ENCODE measurements around the gene RAMACL. TPM values are rescaled to one million over a fixed set of nuclear protein-coding genes. Genes with fewer than 3 reads are reported as not detected.

Gene RAMACL
- total RNA-seq, 4 donors from 2014 or later = 3.7 to 13.4 (median 9.0) TPM

GRCh38 chr6:166604911-166605310 is 18.4 kb upstream of the RAMACL start:
- H3K36me3 ChIP-seq = no peaks in the 10 kb centered on the region
- no peak for TF ChIP-seq POLR2A (IDR thresholded peaks at IDR 0.05)
- TF ChIP-seq, protein P1, sequence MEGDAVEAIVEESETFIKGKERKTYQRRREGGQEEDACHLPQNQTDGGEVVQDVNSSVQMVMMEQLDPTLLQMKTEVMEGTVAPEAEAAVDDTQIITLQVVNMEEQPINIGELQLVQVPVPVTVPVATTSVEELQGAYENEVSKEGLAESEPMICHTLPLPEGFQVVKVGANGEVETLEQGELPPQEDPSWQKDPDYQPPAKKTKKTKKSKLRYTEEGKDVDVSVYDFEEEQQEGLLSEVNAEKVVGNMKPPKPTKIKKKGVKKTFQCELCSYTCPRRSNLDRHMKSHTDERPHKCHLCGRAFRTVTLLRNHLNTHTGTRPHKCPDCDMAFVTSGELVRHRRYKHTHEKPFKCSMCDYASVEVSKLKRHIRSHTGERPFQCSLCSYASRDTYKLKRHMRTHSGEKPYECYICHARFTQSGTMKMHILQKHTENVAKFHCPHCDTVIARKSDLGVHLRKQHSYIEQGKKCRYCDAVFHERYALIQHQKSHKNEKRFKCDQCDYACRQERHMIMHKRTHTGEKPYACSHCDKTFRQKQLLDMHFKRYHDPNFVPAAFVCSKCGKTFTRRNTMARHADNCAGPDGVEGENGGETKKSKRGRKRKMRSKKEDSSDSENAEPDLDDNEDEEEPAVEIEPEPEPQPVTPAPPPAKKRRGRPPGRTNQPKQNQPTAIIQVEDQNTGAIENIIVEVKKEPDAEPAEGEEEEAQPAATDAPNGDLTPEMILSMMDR (IDR thresholded peaks at IDR 0.05) = no peak
- H3K27ac ChIP-seq = no peak overlapping the region
- 93% methylated on average over 6 of the region's 6 CpGs for WGBS, 2 donors
- H3K4me1 ChIP-seq = peaks cover 0 to 3% of the 10 kb centered on the region in 2 donors
- H3K4me3 ChIP-seq (replicated peaks in 1 of 3) = no peak overlapping the region
- no peaks in the 10 kb centered on the region for H3K27me3 ChIP-seq
- DNase-seq = no peak
- intact Hi-C loops (cut with DNase I) = no loop called here
- no peaks in the 10 kb centered on the region for H3K9me3 ChIP-seq

DNA sequence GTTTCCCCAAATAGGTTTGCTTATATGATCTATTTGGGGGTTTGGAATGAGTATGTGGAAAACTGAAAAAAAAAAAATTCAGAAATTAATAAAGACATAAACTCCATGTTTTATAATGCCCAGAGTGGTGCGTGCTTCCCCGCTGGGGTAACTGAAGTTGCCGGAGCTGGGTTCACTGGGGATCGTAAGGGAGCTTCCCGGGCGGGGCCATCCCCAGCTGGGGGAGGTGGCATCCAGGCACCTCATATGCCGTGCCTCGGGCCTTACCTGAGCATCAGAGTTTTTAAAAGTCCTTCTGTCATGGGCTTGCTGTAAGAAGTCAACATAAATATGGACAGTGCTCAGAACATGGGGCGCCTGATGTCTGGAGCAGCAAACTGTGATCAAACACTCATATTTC is 17.9 kb upstream of the RAMACL start:
- TF ChIP-seq, protein P1 (IDR thresholded peaks at IDR 0.05) = no peak
- TF ChIP-seq POLR2A (IDR thresholded peaks at IDR 0.05) = no peak
- H3K4me1 ChIP-seq = peaks cover 4 to 9% of the 10 kb centered on the region in 2 donors
- no peak overlapping the region for H3K27ac ChIP-seq
- no peaks in the 10 kb centered on the region for H3K36me3 ChIP-seq
- H3K27me3 ChIP-seq = no peaks in the 10 kb centered on the region
- H3K4me3 ChIP-seq (replicated peaks in 1 of 3) = no peak overlapping the region
- intact Hi-C loops (cut with DNase I) = no loop called here
- H3K9me3 ChIP-seq = no peaks in the 10 kb centered on the region
- no peak for DNase-seq
- WGBS, 2 donors = 95 to 96% methylated on average over 9 of the region's 9 CpGs

DNA sequence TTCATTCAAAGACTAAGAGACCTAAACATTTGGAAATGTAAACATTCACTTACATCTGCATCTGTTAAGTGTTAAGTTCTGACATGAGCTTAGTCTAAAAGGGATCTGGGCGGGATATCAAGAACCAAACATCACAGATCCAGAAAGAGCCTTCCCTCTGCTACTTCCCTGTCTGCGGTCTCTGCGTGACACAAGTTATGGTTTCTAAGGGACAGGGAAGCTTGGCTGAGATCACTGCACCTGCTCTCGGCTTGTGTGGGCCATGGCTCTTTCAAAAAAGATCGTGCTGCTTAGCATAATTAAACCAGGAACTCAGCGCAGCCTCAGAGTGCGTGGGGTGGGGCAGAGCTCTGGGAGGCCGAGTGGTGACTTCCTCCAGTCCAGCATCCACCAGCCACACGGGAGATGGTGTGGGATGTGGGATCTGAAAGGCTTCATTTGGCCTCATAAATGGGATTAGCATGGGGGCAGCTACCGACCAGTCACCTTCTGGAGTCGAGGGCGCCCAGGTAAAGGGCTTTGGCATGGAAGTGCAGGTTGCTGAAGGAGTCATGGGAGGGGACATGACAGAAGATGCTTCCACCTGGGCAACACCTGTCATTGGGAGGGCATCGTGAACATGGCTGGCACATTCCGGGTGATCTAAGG is 16.7 kb upstream of the RAMACL start:
- peaks cover 13 to 20% of the 10 kb centered on the region in 2 donors for H3K4me1 ChIP-seq
- DNase-seq = no peak
- no peak for TF ChIP-seq POLR2A (IDR thresholded peaks at IDR 0.05)
- TF ChIP-seq, protein P1 (IDR thresholded peaks at IDR 0.05) = no peak
- WGBS, 2 donors = 89 to 91% methylated on average over 11 to 14 of the region's 14 CpGs
- H3K36me3 ChIP-seq = no peaks in the 10 kb centered on the region
- intact Hi-C loops (cut with DNase I) = no loop called here
- H3K27me3 ChIP-seq = no peaks in the 10 kb centered on the region
- H3K27ac ChIP-seq = no peak overlapping the region
- H3K9me3 ChIP-seq = no peaks in the 10 kb centered on the region
- no peak overlapping the region for H3K4me3 ChIP-seq (replicated peaks in 1 of 3)

DNA sequence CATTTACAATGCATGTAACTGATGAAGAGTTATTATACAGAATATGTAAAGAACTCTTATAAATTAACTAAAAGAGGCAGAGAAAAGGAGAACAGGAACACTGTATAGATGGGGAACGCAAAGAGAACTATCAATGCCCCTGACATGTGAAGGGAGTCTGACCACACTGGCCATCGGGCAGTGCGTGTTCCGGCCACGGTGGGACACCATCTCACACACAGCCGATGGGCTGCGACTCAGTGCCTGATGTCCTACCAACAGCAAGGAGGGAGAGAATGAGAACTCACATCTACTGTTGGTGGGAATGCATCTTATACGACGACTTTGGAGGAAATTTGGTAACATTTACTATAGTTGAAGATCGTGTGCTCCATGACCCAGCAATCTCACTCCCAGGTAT is 15.5 kb upstream of the RAMACL start:
- Histone ChIP-seq H3K27me3 (no peaks in the 10 kb centered on the region), H3K9me3 (no peaks in the 10 kb centered on the region), H3K36me3 (no peaks in the 10 kb centered on the region), H3K27ac (no peak overlapping the region), H3K4me1 (peaks cover 13 to 32% of the 10 kb centered on the region in 2 donors), H3K4me3 (replicated peaks in 1 of 3) (no peak overlapping the region)
- DNase-seq = no peak
- TF ChIP-seq, protein P1 (IDR thresholded peaks at IDR 0.05) = no peak
- TF ChIP-seq POLR2A (IDR thresholded peaks at IDR 0.05) = no peak
- 93 to 96% methylated on average over 10 of the region's 10 CpGs for WGBS, 2 donors
- intact Hi-C loops (cut with DNase I) = no loop called here

DNA sequence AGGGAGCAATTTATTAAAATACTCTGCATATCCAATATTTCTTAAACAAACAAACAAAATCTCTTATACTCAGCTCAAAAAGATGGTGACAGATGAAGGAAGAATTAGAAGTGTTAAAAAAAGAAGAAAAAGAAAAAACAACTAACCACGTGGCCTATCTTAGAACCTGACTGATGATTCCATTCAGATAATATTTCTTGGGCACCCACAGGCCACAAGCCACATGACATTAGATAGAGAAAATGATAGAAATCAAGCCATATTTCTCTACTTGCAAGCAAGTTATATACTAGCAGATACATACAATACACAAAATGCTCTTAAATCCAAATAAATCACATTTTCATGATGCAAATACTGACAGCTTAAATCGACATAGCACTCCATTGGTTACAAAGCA is 14.5 kb upstream of the RAMACL start:
- Histone ChIP-seq H3K4me3 (replicated peaks in 1 of 3) (no peak overlapping the region), H3K4me1 (peaks cover 15 to 43% of the 10 kb centered on the region in 2 donors), H3K27me3 (no peaks in the 10 kb centered on the region), H3K9me3 (no peaks in the 10 kb centered on the region), H3K36me3 (no peaks in the 10 kb centered on the region), H3K27ac (no peak overlapping the region)
- no peak for DNase-seq
- TF ChIP-seq POLR2A (IDR thresholded peaks at IDR 0.05) = no peak
- TF ChIP-seq, protein P1 (IDR thresholded peaks at IDR 0.05) = no peak
- intact Hi-C loops (cut with DNase I) = no loop called here
- 81 to 84% methylated on average over 2 of the region's 2 CpGs for WGBS, 2 donors
